HL-60 (cell line): ENCODE results near the gene MRPS25.

Experiments used
- DNase-seq, 2 experiments: peaks; one replicate each; pipeline ENCODE4 v3.0.0-alpha.2; 2010 to 2020; ENCODE audit warnings: low read depth in 1 of 2, low spot score in 1 of 2
- H3K27ac ChIP-seq: fragments of 250-450 bp; sonication (Bioruptor Pico); replicated peaks from 2 replicates; pipeline ENCODE4 v1.5.1; 2020; ENCODE audit warnings: mild to moderate bottlenecking, moderate library complexity
- H3K27me3 ChIP-seq: fragments of 250-450 bp; sonication (Bioruptor Pico); 2 replicates; pipeline ENCODE4 v1.5.1; 2021; ENCODE audit warnings: mild to moderate bottlenecking, moderate library complexity; ENCODE audit not compliant: insufficient read depth, poor library complexity, severe bottlenecking
- H3K4me3 ChIP-seq: replicated peaks from 2 replicates; pipeline ENCODE4 v1.5.1; 2011; ENCODE audit warnings: mild to moderate bottlenecking, control low read depth, low read length; ENCODE audit not compliant: insufficient read depth
- CTCF ChIP-seq: IDR thresholded peaks from one replicate; pipeline ENCODE4 v1.5.1; 2011; ENCODE audit warnings: low read length, control low read depth, inconsistent platforms; ENCODE audit not compliant: insufficient read depth
- GABPA ChIP-seq: IDR thresholded peaks from 2 replicates; pipeline ENCODE4 v1.6.1; 2012; ENCODE audit warnings: low read depth
- POLR2AphosphoS5 ChIP-seq: IDR thresholded peaks from 2 replicates; pipeline ENCODE4 v1.6.1; 2012; ENCODE audit warnings: low read depth
- REST ChIP-seq: IDR thresholded peaks from 2 replicates; pipeline ENCODE4 v1.6.1; 2012; ENCODE audit warnings: low read depth; ENCODE audit not compliant: insufficient replicate concordance
- SPI1 ChIP-seq: IDR thresholded peaks from 2 replicates; pipeline ENCODE4 v1.6.1; 2012; ENCODE audit warnings: low read depth, mild to moderate bottlenecking, borderline replicate concordance

Gene MRPS25

GRCh38 chr3:15060029-15060428 is 5.1 kb downstream of the MRPS25 start:
- DNase-seq, result no peak
- Histone ChIP-seq H3K4me3 (no peak overlapping the region), H3K27me3 (no peaks in the 10 kb centered on the region), H3K27ac (no peak overlapping the region)
- TF ChIP-seq SPI1 (no peak), GABPA (no peak), POLR2AphosphoS5 (no peak), REST (no peak), CTCF (no peak)

- H3K27ac ChIP-seq, result no peak overlapping the region
- DNase-seq, result no peak
- no peak overlapping the region for H3K4me3 ChIP-seq
- no peaks in the 10 kb centered on the region for H3K27me3 ChIP-seq
- no peak for TF ChIP-seq REST
Measured at GRCh38 chr3:15056676-15057404, 8.3 kb downstream of the MRPS25 start.

- H3K27ac ChIP-seq, result no peak overlapping the region
- H3K4me3 ChIP-seq, result no peak overlapping the region
- H3K27me3 ChIP-seq, result no peaks in the 10 kb centered on the region
- TF ChIP-seq SPI1 (no peak), GABPA (no peak), CTCF (no peak), POLR2AphosphoS5 (no peak), REST (no peak)
- no peak for DNase-seq
Measured at GRCh38 chr3:15055019-15055557, 10.0 kb downstream of the MRPS25 start.
